Measurements from ENCODE around the gene CBX7. TPM values are rescaled to one million over a fixed set of nuclear protein-coding genes. Genes with fewer than 3 reads are reported as not detected.

Gene CBX7
- total RNA-seq, 2 experiments from 2014 or later: 11.9 to 19.6 TPM

GRCh38 chr22:39182478-39183030 is 30.1 kb upstream of the CBX7 start:
- Histone ChIP-seq H2AFZ (ENCODE audit: low read length) (no peak overlapping the region), H3K36me3 (ENCODE audit: insufficient read depth, low read length) (no peaks in the 10 kb centered on the region), H3K9me2 (ENCODE audit: insufficient read depth, low read length) (no peaks in the 10 kb centered on the region), H3K4me3 (ENCODE audit: low read depth, low read length, poor library complexity, severe bottlenecking) (no peak overlapping the region), H3K27ac (ENCODE audit: low read depth, low read length, poor library complexity, severe bottlenecking) (no peak overlapping the region), H3K79me2 (ENCODE audit: insufficient read depth, low read depth, low read length) (no peaks in the 10 kb centered on the region), H4K20me1 (ENCODE audit: insufficient read depth, low read length) (no peaks in the 10 kb centered on the region), H3K4me1 (ENCODE audit: insufficient read depth, low read length, poor library complexity, severe bottlenecking) (no peaks in the 10 kb centered on the region), H3K4me2 (ENCODE audit: low read length) (no peak overlapping the region), H3K9me3 (ENCODE audit: low read length) (peaks cover 5% of the 10 kb centered on the region; the same call in 1 of the 2 replicates)
- no TSS peak for BruUV-seq (replicated peaks)
- ChIA-PET POLR2A (no interaction called here), CTCF (ENCODE audit: unreplicated experiment) (no interaction called here)
- TF ChIP-seq CTCF (conservative IDR thresholded peaks at IDR 0.05; ENCODE audit: low read length): no peak
- no peak for TF ChIP-seq EZH2phosphoT487 (IDR thresholded peaks at IDR 0.05; ENCODE audit: borderline replicate concordance, low read depth, low read length)
- DNase-seq (ENCODE audit: low spot score): no peak
- intact Hi-C loops (cut with micrococcal nuclease; ENCODE audit: unreplicated experiment): no loop called here

GRCh38 chr22:39181778-39182177 is 29.3 kb upstream of the CBX7 start:
- no peaks in the 10 kb centered on the region for H3K79me2 ChIP-seq (ENCODE audit: insufficient read depth, low read depth, low read length)
- H3K4me2 ChIP-seq (ENCODE audit: low read length): no peak overlapping the region
- H3K27ac ChIP-seq (ENCODE audit: low read depth, low read length, poor library complexity, severe bottlenecking): no peak overlapping the region
- DNase-seq (ENCODE audit: low spot score): no peak
- no peak overlapping the region for H2AFZ ChIP-seq (ENCODE audit: low read length)
- ChIA-PET POLR2A (no interaction called here), CTCF (ENCODE audit: unreplicated experiment) (no interaction called here)
- H3K4me3 ChIP-seq (ENCODE audit: low read depth, low read length, poor library complexity, severe bottlenecking): no peak overlapping the region
- intact Hi-C loops (cut with micrococcal nuclease; ENCODE audit: unreplicated experiment): no loop called here
- TF ChIP-seq CTCF (conservative IDR thresholded peaks at IDR 0.05; ENCODE audit: low read length) (no peak), EZH2phosphoT487 (IDR thresholded peaks at IDR 0.05; ENCODE audit: borderline replicate concordance, low read depth, low read length) (no peak)
- H3K9me2 ChIP-seq (ENCODE audit: insufficient read depth, low read length): no peaks in the 10 kb centered on the region
- H4K20me1 ChIP-seq (ENCODE audit: insufficient read depth, low read length): no peaks in the 10 kb centered on the region
- H3K36me3 ChIP-seq (ENCODE audit: insufficient read depth, low read length): no peaks in the 10 kb centered on the region
- H3K4me1 ChIP-seq (ENCODE audit: insufficient read depth, low read length, poor library complexity, severe bottlenecking): no peaks in the 10 kb centered on the region
- no TSS peak for BruUV-seq (replicated peaks)
- H3K9me3 ChIP-seq (ENCODE audit: low read length): peaks cover 5% of the 10 kb centered on the region; the same call in 1 of the 2 replicates

DNA sequence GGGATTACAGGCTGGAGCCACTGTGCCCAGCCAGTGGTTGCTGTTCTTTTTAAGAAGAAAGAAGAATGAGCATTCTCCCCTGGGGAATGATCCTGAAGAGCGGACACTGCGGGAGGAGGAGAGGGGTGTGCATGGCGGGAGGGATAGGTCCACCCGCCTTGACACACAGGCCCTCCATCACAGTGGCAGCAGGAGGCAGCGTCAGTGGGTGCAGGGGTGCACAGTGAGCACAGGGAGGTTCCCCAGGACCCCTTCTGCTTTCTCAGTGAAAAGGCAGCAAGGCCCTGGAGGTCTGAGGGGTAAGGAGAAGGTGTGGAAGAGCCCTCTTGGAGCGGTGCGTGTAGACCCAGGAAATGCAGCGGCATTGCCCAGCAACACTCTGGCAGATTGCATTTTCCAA is 28.9 kb upstream of the CBX7 start:
- CTCF ChIA-PET (ENCODE audit: unreplicated experiment): no interaction called here
- TF ChIP-seq EZH2phosphoT487 (IDR thresholded peaks at IDR 0.05; ENCODE audit: borderline replicate concordance, low read depth, low read length) (no peak), CTCF (conservative IDR thresholded peaks at IDR 0.05; ENCODE audit: low read length) (no peak)

More for the DNA sequence above, 28.9 kb upstream of the CBX7 start:
- intact Hi-C loops (cut with micrococcal nuclease; ENCODE audit: unreplicated experiment): no loop called here
- H3K4me3 ChIP-seq (ENCODE audit: low read depth, low read length, poor library complexity, severe bottlenecking): no peak overlapping the region
- POLR2A ChIA-PET: no interaction called here
- H3K36me3 ChIP-seq (ENCODE audit: insufficient read depth, low read length): no peaks in the 10 kb centered on the region
- H4K20me1 ChIP-seq (ENCODE audit: insufficient read depth, low read length): no peaks in the 10 kb centered on the region
- H3K27ac ChIP-seq (ENCODE audit: low read depth, low read length, poor library complexity, severe bottlenecking): no peak overlapping the region
- H3K4me1 ChIP-seq (ENCODE audit: insufficient read depth, low read length, poor library complexity, severe bottlenecking): no peaks in the 10 kb centered on the region
- peaks cover 2% of the 10 kb centered on the region; the same call in 1 of the 2 replicates for H3K9me3 ChIP-seq (ENCODE audit: low read length)
- no peaks in the 10 kb centered on the region for H3K79me2 ChIP-seq (ENCODE audit: insufficient read depth, low read depth, low read length)
- H3K9me2 ChIP-seq (ENCODE audit: insufficient read depth, low read length): no peaks in the 10 kb centered on the region
- H3K4me2 ChIP-seq (ENCODE audit: low read length): no peak overlapping the region
- no peak overlapping the region for H2AFZ ChIP-seq (ENCODE audit: low read length)
- no TSS peak for BruUV-seq (replicated peaks)
- no peak for DNase-seq (ENCODE audit: low spot score)

Measured in OCI-LY7 (cell line).